ENCODE results near the gene LMAN1L.

Gene LMAN1L

GRCh38 chr15:74857671-74858368, 45.2 kb downstream of the LMAN1L start:
- DNase-seq (ENCODE audit: low read depth): no peak

GRCh38 chr15:74858369-74858740, 45.7 kb downstream of the LMAN1L start:
- DNase-seq (ENCODE audit: low read depth): no peak

GRCh38 chr15:74863239-74864056, 50.8 kb downstream of the LMAN1L start:
- no peak for DNase-seq (ENCODE audit: low read depth)

- DNase-seq (ENCODE audit: low read depth): no peak
Measured at GRCh38 chr15:74864296-74864695, 51.7 kb downstream of the LMAN1L start.

- no peak for DNase-seq (ENCODE audit: low read depth)
Measured at GRCh38 chr15:74865316-74865715, 52.7 kb downstream of the LMAN1L start.

- DNase-seq (ENCODE audit: low read depth): no peak
Measured at GRCh38 chr15:74866090-74866489, 53.5 kb downstream of the LMAN1L start.

GRCh38 chr15:74867466-74868038, 54.9 kb downstream of the LMAN1L start:
- DNase-seq (ENCODE audit: low read depth): no peak

- no peak for DNase-seq (ENCODE audit: low read depth)
Measured at GRCh38 chr15:74868059-74868458, 55.4 kb downstream of the LMAN1L start.

- DNase-seq (ENCODE audit: low read depth): no peak
Measured at GRCh38 chr15:74869372-74869725, 56.7 kb downstream of the LMAN1L start.

GRCh38 chr15:74869726-74870407, 57.2 kb downstream of the LMAN1L start:
- DNase-seq (ENCODE audit: low read depth): no peak

GRCh38 chr15:74870436-74871215, 58.0 kb downstream of the LMAN1L start:
- no peak for DNase-seq (ENCODE audit: low read depth)

GRCh38 chr15:74872702-74873035, 60.0 kb downstream of the LMAN1L start:
- DNase-seq (ENCODE audit: low read depth): no peak

- peak; percentile 81 for DNase-seq (ENCODE audit: low read depth)
Measured at GRCh38 chr15:74873036-74873755, 60.6 kb downstream of the LMAN1L start, which contains the start of gene SCAMP2. Gene SCAMP2, minus strand, starts transcription at chr15:74873365. Its CDS starts 110 bp downstream, at chr15:74873255.

GRCh38 chr15:74873756-74874424, 61.3 kb downstream of the LMAN1L start:
- no peak for DNase-seq (ENCODE audit: low read depth)

Measured in stimulated activated CD8-positive, alpha-beta memory T cell treated with anti-CD3 and anti-CD28 coated beads, Interleukin-4, amount 100 ng/mL, for 24 hours (primary cell).